Measurements from ENCODE around the gene ZNF573. TPM values are rescaled to one million over a fixed set of nuclear protein-coding genes. Genes with fewer than 3 reads are reported as not detected.

ZNF573 gene
- total and polyA plus RNA-seq, 9 of the 15 experiments (the other 6 are each of a cell fraction or from before 2014, with no cell fraction given) = 1.5 to 7.9 (median 4.3) TPM

DNA sequence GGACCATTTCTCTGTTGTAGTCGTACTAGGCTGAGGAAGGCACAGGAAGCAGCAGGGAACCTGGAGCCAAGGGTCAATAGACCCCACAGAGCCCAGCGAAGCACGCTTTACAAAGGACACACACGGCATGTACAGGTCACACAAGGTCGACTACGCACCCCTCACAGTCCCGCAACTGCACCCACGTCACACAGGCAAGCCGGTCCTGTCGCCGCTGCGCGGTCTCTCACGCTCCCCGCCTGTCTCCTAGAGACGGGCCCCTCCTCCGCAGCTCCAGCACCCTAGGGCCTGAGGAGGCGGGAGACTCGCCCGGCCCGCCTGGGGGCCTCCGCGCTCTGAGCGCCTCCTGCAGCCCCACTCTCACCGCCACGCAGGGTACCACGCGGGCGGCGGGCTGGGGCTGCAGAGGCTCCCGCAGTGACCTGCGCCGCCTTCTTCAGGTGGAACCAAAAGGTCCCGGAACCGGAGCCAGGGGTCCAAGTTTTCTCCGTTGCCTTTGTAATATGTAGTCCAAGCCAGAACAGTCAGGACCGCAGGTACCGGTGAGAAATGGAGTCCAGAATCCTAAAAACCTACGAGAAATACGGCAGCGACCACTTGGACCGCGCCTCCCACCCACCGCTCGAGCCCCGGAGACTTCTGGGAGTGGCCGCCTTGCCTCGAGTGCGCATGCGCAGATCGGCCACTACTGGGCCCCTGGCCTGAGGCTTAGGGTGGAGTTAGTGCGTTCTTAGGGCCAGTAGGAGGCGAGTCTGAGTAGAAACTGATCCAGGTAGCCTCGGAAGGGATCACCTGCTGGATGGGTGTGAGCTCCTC is 60.1 kb downstream of the ZNF573 start, which contains the start of gene ZNF607 (continued):
- TF ChIP-seq ATF1 (CRISPR knock-in tag; IDR thresholded peaks at IDR 0.05) = 0 out of 2 replicates have a peak, but pooled peaks have one; percentile 17
- peak; percentile 79 for TF ChIP-seq ATF1 (tag; IDR thresholded peaks at IDR 0.05)
- peak; percentile 48 to 85; a peak in 2 of 4 replicates for TF ChIP-seq MAZ (CRISPR knock-in tag; conservative IDR thresholded peaks at IDR 0.05 in 1 of 2, IDR thresholded peaks at IDR 0.05 in 1 of 2)
- peak; percentile 97 for TF ChIP-seq NRF1 (conservative IDR thresholded peaks at IDR 0.05 in 1 of 2, IDR thresholded peaks at IDR 0.05 in 1 of 2)
- TF ChIP-seq, protein P1, sequence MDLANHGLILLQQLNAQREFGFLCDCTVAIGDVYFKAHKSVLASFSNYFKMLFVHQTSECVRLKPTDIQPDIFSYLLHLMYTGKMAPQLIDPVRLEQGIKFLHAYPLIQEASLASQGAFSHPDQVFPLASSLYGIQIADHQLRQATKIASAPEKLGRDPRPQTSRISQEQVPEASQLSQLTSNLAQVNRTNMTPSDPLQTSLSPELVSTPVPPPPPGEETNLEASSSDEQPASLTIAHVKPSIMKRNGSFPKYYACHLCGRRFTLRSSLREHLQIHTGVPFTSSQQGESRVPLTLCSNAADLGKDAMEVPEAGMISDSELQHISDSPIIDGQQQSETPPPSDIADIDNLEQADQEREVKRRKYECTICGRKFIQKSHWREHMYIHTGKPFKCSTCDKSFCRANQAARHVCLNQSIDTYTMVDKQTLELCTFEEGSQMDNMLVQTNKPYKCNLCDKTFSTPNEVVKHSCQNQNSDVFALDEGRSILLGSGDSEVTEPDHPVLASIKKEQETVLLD (IDR thresholded peaks at IDR 0.05) = peak; percentile 97
- TF ChIP-seq CBX5 (IDR thresholded peaks at IDR 0.05; ENCODE audit: borderline replicate concordance, low read depth) = no peak
- no peak for TF ChIP-seq TEAD2 (tag; IDR thresholded peaks at IDR 0.05)
- peak; percentile 68 for TF ChIP-seq SUPT5H (IDR thresholded peaks at IDR 0.05)
- TF ChIP-seq, protein P2, sequence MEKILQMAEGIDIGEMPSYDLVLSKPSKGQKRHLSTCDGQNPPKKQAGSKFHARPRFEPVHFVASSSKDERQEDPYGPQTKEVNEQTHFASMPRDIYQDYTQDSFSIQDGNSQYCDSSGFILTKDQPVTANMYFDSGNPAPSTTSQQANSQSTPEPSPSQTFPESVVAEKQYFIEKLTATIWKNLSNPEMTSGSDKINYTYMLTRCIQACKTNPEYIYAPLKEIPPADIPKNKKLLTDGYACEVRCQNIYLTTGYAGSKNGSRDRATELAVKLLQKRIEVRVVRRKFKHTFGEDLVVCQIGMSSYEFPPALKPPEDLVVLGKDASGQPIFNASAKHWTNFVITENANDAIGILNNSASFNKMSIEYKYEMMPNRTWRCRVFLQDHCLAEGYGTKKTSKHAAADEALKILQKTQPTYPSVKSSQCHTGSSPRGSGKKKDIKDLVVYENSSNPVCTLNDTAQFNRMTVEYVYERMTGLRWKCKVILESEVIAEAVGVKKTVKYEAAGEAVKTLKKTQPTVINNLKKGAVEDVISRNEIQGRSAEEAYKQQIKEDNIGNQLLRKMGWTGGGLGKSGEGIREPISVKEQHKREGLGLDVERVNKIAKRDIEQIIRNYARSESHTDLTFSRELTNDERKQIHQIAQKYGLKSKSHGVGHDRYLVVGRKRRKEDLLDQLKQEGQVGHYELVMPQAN (IDR thresholded peaks at IDR 0.05; ENCODE audit: borderline replicate concordance) = peak; percentile 27; the same call in 1 of the 2 replicates
- TF ChIP-seq RBFOX2 (IDR thresholded peaks at IDR 0.05; ENCODE audit: low read depth, low read length) = peak; percentile 74
- TF ChIP-seq HDAC1 (IDR thresholded peaks at IDR 0.05) = 0 out of 4 replicates have a peak, but pooled peaks of 1 of the 2 experiments have one; percentile 31
- peak; percentile 38; the same call in 1 of the 2 replicates for TF ChIP-seq EGR1 (conservative IDR thresholded peaks at IDR 0.05)
- TF ChIP-seq, protein P3, sequence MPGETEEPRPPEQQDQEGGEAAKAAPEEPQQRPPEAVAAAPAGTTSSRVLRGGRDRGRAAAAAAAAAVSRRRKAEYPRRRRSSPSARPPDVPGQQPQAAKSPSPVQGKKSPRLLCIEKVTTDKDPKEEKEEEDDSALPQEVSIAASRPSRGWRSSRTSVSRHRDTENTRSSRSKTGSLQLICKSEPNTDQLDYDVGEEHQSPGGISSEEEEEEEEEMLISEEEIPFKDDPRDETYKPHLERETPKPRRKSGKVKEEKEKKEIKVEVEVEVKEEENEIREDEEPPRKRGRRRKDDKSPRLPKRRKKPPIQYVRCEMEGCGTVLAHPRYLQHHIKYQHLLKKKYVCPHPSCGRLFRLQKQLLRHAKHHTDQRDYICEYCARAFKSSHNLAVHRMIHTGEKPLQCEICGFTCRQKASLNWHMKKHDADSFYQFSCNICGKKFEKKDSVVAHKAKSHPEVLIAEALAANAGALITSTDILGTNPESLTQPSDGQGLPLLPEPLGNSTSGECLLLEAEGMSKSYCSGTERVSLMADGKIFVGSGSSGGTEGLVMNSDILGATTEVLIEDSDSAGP (CRISPR knock-in tag; IDR thresholded peaks at IDR 0.05) = no peak
- 0 out of 2 replicates have a peak, but pooled peaks have one; percentile 9 for TF ChIP-seq ESRRA (IDR thresholded peaks at IDR 0.05; ENCODE audit: borderline replicate concordance, low read depth)
- TF ChIP-seq ZNF23 (CRISPR knock-in tag; IDR thresholded peaks at IDR 0.05) = no peak
- peak; percentile 58; the same call in 1 of the 2 replicates for TF ChIP-seq MTA3 (IDR thresholded peaks at IDR 0.05; ENCODE audit: borderline replicate concordance)
- TF ChIP-seq, protein P4, sequence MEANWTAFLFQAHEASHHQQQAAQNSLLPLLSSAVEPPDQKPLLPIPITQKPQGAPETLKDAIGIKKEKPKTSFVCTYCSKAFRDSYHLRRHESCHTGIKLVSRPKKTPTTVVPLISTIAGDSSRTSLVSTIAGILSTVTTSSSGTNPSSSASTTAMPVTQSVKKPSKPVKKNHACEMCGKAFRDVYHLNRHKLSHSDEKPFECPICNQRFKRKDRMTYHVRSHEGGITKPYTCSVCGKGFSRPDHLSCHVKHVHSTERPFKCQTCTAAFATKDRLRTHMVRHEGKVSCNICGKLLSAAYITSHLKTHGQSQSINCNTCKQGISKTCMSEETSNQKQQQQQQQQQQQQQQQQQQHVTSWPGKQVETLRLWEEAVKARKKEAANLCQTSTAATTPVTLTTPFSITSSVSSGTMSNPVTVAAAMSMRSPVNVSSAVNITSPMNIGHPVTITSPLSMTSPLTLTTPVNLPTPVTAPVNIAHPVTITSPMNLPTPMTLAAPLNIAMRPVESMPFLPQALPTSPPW (CRISPR knock-in tag; IDR thresholded peaks at IDR 0.05) = peak; percentile 79
- TF ChIP-seq KLF10 (CRISPR knock-in tag; IDR thresholded peaks at IDR 0.05) = no peak
- TF ChIP-seq, protein P5, sequence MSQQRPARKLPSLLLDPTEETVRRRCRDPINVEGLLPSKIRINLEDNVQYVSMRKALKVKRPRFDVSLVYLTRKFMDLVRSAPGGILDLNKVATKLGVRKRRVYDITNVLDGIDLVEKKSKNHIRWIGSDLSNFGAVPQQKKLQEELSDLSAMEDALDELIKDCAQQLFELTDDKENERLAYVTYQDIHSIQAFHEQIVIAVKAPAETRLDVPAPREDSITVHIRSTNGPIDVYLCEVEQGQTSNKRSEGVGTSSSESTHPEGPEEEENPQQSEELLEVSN (IDR thresholded peaks at IDR 0.05; ENCODE audit: borderline replicate concordance in 1 of 2, extremely low read depth in 1 of 2, insufficient read depth in 1 of 2, insufficient read length in 1 of 2, low read depth in 1 of 2, low read length in 1 of 2, poor library complexity in 1 of 2, severe bottlenecking in 1 of 2) = peak; percentile 13 to 67

All from K562 (cell line).